GM10248 (cell line): ENCODE measurements around the gene SLC25A13.
"Not testable (repeated sequence)": the region's sequence is repeated elsewhere in the genome, so short reads cannot be mapped to it uniquely, and the experiment has no call there.

Experiments
- CTCF ChIA-PET: fragments of 300-600 bp; sonication (Branson Sonifier 250); formaldehyde crosslinking; extraction: SDS; loops from one replicate; lab custom pipeline; 2021; ENCODE audit warnings: antibody characterized with exemption; lab: Yijun Ruan, JAX
- POLR2A ChIA-PET: fragments of 350-650 bp; sonication (Branson Sonifier 250); formaldehyde crosslinking; extraction: SDS; loops from one replicate; lab custom pipeline; 2020; ENCODE audit warnings: antibody characterized with exemption; lab: Yijun Ruan, JAX
- DNase-seq: peaks from one replicate; pipeline ENCODE4 v3.0.0; 2012; ENCODE audit errors: extremely low spot score
- CTCF ChIP-seq: IDR thresholded peaks from 2 replicates; pipeline ENCODE4 v1.5.1; 2012; ENCODE audit warnings: mild to moderate bottlenecking, low read depth; ENCODE audit errors: extremely low read depth, missing control alignments, control extremely low read depth

Gene SLC25A13

GRCh38 chr7:96303686-96304443, 18.0 kb downstream of the SLC25A13 start:
- CTCF ChIA-PET = interaction anchor here (2.6 kb wide), 1 partner anchor 8 kb away, joined by 12 read pairs; no protein-coding TSS in a partner anchor
- POLR2A ChIA-PET = no interaction called here
- no peak for TF ChIP-seq CTCF
- no peak for DNase-seq

- POLR2A ChIA-PET = no interaction called here
- CTCF ChIA-PET = interaction anchor here (1.2 kb wide), 1 partner anchor 9 kb away, joined by 3 read pairs; no protein-coding TSS in a partner anchor
- no peak for DNase-seq
- no peak for TF ChIP-seq CTCF
These were observed 18.7 kb downstream of the SLC25A13 start for GRCh38 chr7:96303105-96303685.

GRCh38 chr7:96300986-96301385, 20.9 kb downstream of the SLC25A13 start:
- ChIA-PET POLR2A (no interaction called here), CTCF (no interaction called here)
- no peak for TF ChIP-seq CTCF
- DNase-seq = no peak

- TF ChIP-seq CTCF = no peak
- ChIA-PET CTCF (interaction anchor here (1.5 to 1.9 kb wide), 2 partner anchors 12 to 15 kb away, joined by 4 to 6 read pairs; no protein-coding TSS in a partner anchor), POLR2A (no interaction called here)
- no peak for DNase-seq
These were observed 21.4 kb downstream of the SLC25A13 start for GRCh38 chr7:96300502-96300901.

- ChIA-PET POLR2A (no interaction called here), CTCF (interaction anchor here (0.8 to 1.9 kb wide), 4 partner anchors 12 to 15 kb away, joined by 3 to 6 read pairs (median 4); no protein-coding TSS in a partner anchor)
- no peak for TF ChIP-seq CTCF
- DNase-seq = no peak
These were observed 22.4 kb downstream of the SLC25A13 start for GRCh38 chr7:96299496-96299895.

- CTCF ChIA-PET = no interaction called here
- POLR2A ChIA-PET = no interaction called here
- no peak for TF ChIP-seq CTCF
- DNase-seq = no peak
These were observed 24.0 kb downstream of the SLC25A13 start for GRCh38 chr7:96297876-96298275.

GRCh38 chr7:96297446-96297845, 24.5 kb downstream of the SLC25A13 start:
- CTCF ChIA-PET = interaction anchor here (3.2 kb wide), 1 partner anchor 8 kb away, joined by 12 read pairs; no protein-coding TSS in a partner anchor
- DNase-seq, POLR2A ChIA-PET: not testable (repeated sequence)

GRCh38 chr7:96293911-96294310, 28.0 kb downstream of the SLC25A13 start:
- CTCF ChIA-PET, POLR2A ChIA-PET, DNase-seq: not testable (repeated sequence)
